CD4-positive, alpha-beta T cell (primary cell): ENCODE measurements around the gene CENPP. TPM values are rescaled to one million over a fixed set of nuclear protein-coding genes. Genes with fewer than 3 reads are reported as not detected.

Experiments
- ATAC-seq: fragments of 200-7000 bp; cut with Tn5 transposase; one replicate; pipeline ENCODE4 v1.10.0; 2022; ENCODE audit warnings: mild to moderate bottlenecking; ENCODE audit not compliant: poor library complexity
- CTCF ChIA-PET: fragments of 350-600 bp; sonication (Branson Sonifier 250); formaldehyde crosslinking; loops from one replicate; lab custom pipeline; 2021; ENCODE audit warnings: antibody characterized with exemption, inconsistent platforms; lab: Charles Lee
- POLR2A ChIA-PET: fragments of 350-600 bp; sonication (Branson Sonifier 250); formaldehyde crosslinking; loops from one replicate; lab custom pipeline; 2021; ENCODE audit warnings: antibody characterized with exemption, inconsistent platforms; lab: Charles Lee
- DNase-seq, 14 experiments: peaks; one replicate each; pipeline ENCODE4 v3.0.0-alpha.2; 2013 to 2020; ENCODE audit warnings: mixed read lengths in 2 of 14
- H3K27ac ChIP-seq, 2 donors: one replicate each; pipeline versions ENCODE4 v1.5.1 to v1.7.0; 2013; ENCODE audit warnings: low read length in 2 of 2, low read depth in 1 of 2, mild to moderate bottlenecking in 1 of 2
- H3K27me3 ChIP-seq, 2 experiments: 1 replicate in 1 of 2; 2 replicates in 1 of 2; pipeline versions ENCODE4 v1.6.1 to v1.7.0; 2013; ENCODE audit warnings: low read length in 2 of 2, control low read depth in 1 of 2, mild to moderate bottlenecking in 1 of 2, moderate library complexity in 1 of 2; ENCODE audit not compliant: insufficient read depth in 2 of 2, control insufficient read depth in 1 of 2
- H3K36me3 ChIP-seq: one replicate; pipeline ENCODE4 v1.6.1; 2013; ENCODE audit warnings: low read length, control low read depth; ENCODE audit not compliant: insufficient read depth
- H3K4me1 ChIP-seq: one replicate; pipeline ENCODE4 v1.6.1; 2013; ENCODE audit warnings: low read length, control low read depth; ENCODE audit not compliant: insufficient read depth
- H3K4me3 ChIP-seq: one replicate; pipeline ENCODE4 v1.5.1; 2013; ENCODE audit warnings: mild to moderate bottlenecking, low read length, moderate library complexity
- H3K9me3 ChIP-seq, 2 experiments: 1 replicate in 1 of 2; 2 replicates in 1 of 2; pipeline versions ENCODE4 v1.6.1 to v1.7.0; 2013; ENCODE audit warnings: low read length in 2 of 2, mild to moderate bottlenecking in 2 of 2, control low read depth in 1 of 2, moderate library complexity in 1 of 2; ENCODE audit not compliant: control insufficient read depth in 1 of 2, insufficient read depth in 1 of 2
- H3K27ac Mint-ChIP-seq: one replicate; pipeline ENCODE4 v1.8.0; 2020; ENCODE audit warnings: mixed read lengths
- H3K27me3 Mint-ChIP-seq: one replicate; pipeline ENCODE4 v1.8.0; 2021; ENCODE audit warnings: mixed read lengths
- H3K36me3 Mint-ChIP-seq: one replicate; pipeline ENCODE4 v1.8.0; 2021; ENCODE audit warnings: low read depth, mixed read lengths
- H3K4me1 Mint-ChIP-seq: one replicate; pipeline ENCODE4 v1.8.0; 2021; ENCODE audit warnings: low read depth, mixed read lengths
- H3K4me3 Mint-ChIP-seq: one replicate; pipeline ENCODE4 v1.8.0; 2020; ENCODE audit warnings: mild to moderate bottlenecking, mixed read lengths
- H3K9me3 Mint-ChIP-seq: one replicate; pipeline ENCODE4 v1.8.0; 2020; ENCODE audit warnings: mixed read lengths
- intact Hi-C, 2 experiments: fragments of 100-400 bp; cut with DNase I in 1 of 2; cut with micrococcal nuclease in 1 of 2; formaldehyde crosslinking; loops; one replicate each; pipeline versions ENCODE4 v1.15.1 to v1.9.0; 2023 to 2025; cut with DNase I, micrococcal nuclease
- total RNA-seq, 174 experiments: library from RNA in 2 of 174; stranded (reverse) in 2 of 174; gene quantifications; one replicate each; pipeline ENCODE4 v1.2.3 and lab custom pipeline; 2021 to 2026
- TF ChIP-seq, protein P1 (sequence below): fragments of 200-600 bp; IDR thresholded peaks from one replicate; pipeline ENCODE4 v1.8.0; 2022; ENCODE audit warnings: antibody characterized with exemption, mild to moderate bottlenecking

The CENPP gene
- total RNA-seq, 2 experiments from 2014 or later = 4.8 TPM

DNA sequence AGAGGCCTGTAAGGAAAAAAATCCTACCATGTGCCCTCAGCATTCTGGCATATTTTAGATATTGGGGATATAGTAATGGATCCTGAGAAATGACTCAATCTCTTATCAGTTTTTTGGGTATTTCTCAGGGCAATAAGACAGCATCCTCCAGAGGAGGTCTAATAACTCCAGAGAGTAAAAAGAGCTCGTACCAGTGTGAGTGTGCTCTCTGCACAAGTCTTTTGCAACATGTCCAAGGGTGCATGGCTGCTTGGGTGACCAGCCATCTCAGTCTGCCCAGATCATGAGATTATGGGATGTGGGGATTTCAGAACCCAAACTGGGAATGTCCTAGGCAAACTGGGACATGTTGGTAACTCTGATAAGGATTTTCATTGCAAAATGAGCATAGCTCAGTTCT is 141.3 kb downstream of the CENPP start:
- no peak overlapping the region for H3K4me3 Mint-ChIP-seq
- intact Hi-C loops = no loop called here
- H3K36me3 Mint-ChIP-seq = no peaks in the 10 kb centered on the region
- ATAC-seq (no peak), DNase-seq (no peak)
- H3K27ac ChIP-seq = no peak overlapping the region
- no peak overlapping the region for H3K4me3 ChIP-seq
- H3K27me3 ChIP-seq = no peaks in the 10 kb centered on the region
- H3K9me3 Mint-ChIP-seq = no peaks in the 10 kb centered on the region
- no peaks in the 10 kb centered on the region for H3K36me3 ChIP-seq
- ChIA-PET POLR2A (interaction anchor here (0.5 kb wide), 1 partner anchor 96 kb away, joined by 3 read pairs; no protein-coding TSS in a partner anchor), CTCF (no interaction called here)
- no peaks in the 10 kb centered on the region for H3K4me1 ChIP-seq
- no peaks in the 10 kb centered on the region for H3K9me3 ChIP-seq
- TF ChIP-seq, protein P1, sequence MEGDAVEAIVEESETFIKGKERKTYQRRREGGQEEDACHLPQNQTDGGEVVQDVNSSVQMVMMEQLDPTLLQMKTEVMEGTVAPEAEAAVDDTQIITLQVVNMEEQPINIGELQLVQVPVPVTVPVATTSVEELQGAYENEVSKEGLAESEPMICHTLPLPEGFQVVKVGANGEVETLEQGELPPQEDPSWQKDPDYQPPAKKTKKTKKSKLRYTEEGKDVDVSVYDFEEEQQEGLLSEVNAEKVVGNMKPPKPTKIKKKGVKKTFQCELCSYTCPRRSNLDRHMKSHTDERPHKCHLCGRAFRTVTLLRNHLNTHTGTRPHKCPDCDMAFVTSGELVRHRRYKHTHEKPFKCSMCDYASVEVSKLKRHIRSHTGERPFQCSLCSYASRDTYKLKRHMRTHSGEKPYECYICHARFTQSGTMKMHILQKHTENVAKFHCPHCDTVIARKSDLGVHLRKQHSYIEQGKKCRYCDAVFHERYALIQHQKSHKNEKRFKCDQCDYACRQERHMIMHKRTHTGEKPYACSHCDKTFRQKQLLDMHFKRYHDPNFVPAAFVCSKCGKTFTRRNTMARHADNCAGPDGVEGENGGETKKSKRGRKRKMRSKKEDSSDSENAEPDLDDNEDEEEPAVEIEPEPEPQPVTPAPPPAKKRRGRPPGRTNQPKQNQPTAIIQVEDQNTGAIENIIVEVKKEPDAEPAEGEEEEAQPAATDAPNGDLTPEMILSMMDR = no peak
- H3K27ac Mint-ChIP-seq = no peak overlapping the region
- H3K4me1 Mint-ChIP-seq = no peaks in the 10 kb centered on the region
- no peaks in the 10 kb centered on the region for H3K27me3 Mint-ChIP-seq

- TF ChIP-seq, protein P1 = no peak
- H3K9me3 Mint-ChIP-seq = no peaks in the 10 kb centered on the region
- ATAC-seq (no peak), DNase-seq (no peak)
- no peaks in the 10 kb centered on the region for H3K27me3 Mint-ChIP-seq
- no peak overlapping the region for H3K4me3 Mint-ChIP-seq
- Histone ChIP-seq H3K27me3 (no peaks in the 10 kb centered on the region), H3K4me3 (no peak overlapping the region), H3K36me3 (no peaks in the 10 kb centered on the region), H3K4me1 (no peaks in the 10 kb centered on the region), H3K27ac (no peak overlapping the region), H3K9me3 (no peaks in the 10 kb centered on the region)
- CTCF ChIA-PET = no interaction called here
- intact Hi-C loops = no loop called here
- no peaks in the 10 kb centered on the region for H3K4me1 Mint-ChIP-seq
- no peak overlapping the region for H3K27ac Mint-ChIP-seq
- H3K36me3 Mint-ChIP-seq = no peaks in the 10 kb centered on the region
- POLR2A ChIA-PET = no interaction called here
These were observed 141.8 kb downstream of the CENPP start for GRCh38 chr9:92467511-92467910.

GRCh38 chr9:92468206-92468605 is 142.5 kb downstream of the CENPP start:
- H3K4me3 Mint-ChIP-seq = no peak overlapping the region
- ATAC-seq (no peak), DNase-seq (no peak)
- Histone ChIP-seq H3K4me1 (no peaks in the 10 kb centered on the region), H3K9me3 (no peaks in the 10 kb centered on the region), H3K27ac (no peak overlapping the region), H3K4me3 (no peak overlapping the region), H3K36me3 (no peaks in the 10 kb centered on the region), H3K27me3 (no peaks in the 10 kb centered on the region)
- TF ChIP-seq, protein P1 = no peak
- H3K36me3 Mint-ChIP-seq = no peaks in the 10 kb centered on the region
- POLR2A ChIA-PET = no interaction called here
- no peak overlapping the region for H3K27ac Mint-ChIP-seq
- intact Hi-C loops = no loop called here
- no peaks in the 10 kb centered on the region for H3K4me1 Mint-ChIP-seq
- H3K9me3 Mint-ChIP-seq = no peaks in the 10 kb centered on the region
- H3K27me3 Mint-ChIP-seq = no peaks in the 10 kb centered on the region
- CTCF ChIA-PET = no interaction called here
